Heart left ventricle (tissue), 16 donors: ENCODE data around the gene DRGX. TPM values are rescaled to one million over a fixed set of nuclear protein-coding genes. Genes with fewer than 3 reads are reported as not detected.

Source experiments
- ATAC-seq, 4 donors: fragments of 200-7000 bp; cut with Tn5 transposase; one replicate each; pipeline ENCODE4 v1.9.1; 2020 to 2022; ENCODE audit warnings: moderate library complexity in 4 of 4, mild to moderate bottlenecking in 3 of 4, moderate number of reproducible peaks in 1 of 4
- DNase-seq, 5 donors: peaks; one replicate each; pipeline ENCODE4 v3.0.0-alpha.2; 2020
- H3K27ac ChIP-seq, 12 donors: fragments of 200-600 bp; sonication (generic) in 4 of 12; one replicate each; pipeline versions ENCODE4 v1.5.0 to v1.8.0; 2016 to 2022; ENCODE audit warnings: mild to moderate bottlenecking in 2 of 12
- H3K27me3 ChIP-seq, 9 donors: fragments of 200-600 bp; sonication (generic) in 2 of 9; one replicate each; pipeline versions ENCODE4 v1.5.1 to v1.8.0; 2016 to 2022; ENCODE audit warnings: mild to moderate bottlenecking in 3 of 9
- H3K36me3 ChIP-seq, 9 donors: fragments of 200-600 bp; sonication (generic) in 2 of 9; one replicate each; pipeline versions ENCODE4 v1.5.0 to v1.8.0; 2018 to 2022; ENCODE audit warnings: mild to moderate bottlenecking in 2 of 9
- H3K4me1 ChIP-seq, 12 donors: fragments of 200-600 bp; sonication (generic) in 4 of 12; one replicate each; pipeline versions ENCODE4 v1.5.0 to v1.8.0; 2016 to 2022; ENCODE audit warnings: mild to moderate bottlenecking in 3 of 12
- H3K4me3 ChIP-seq, 12 donors: fragments of 200-600 bp; sonication (generic) in 4 of 12; one replicate each; pipeline versions ENCODE4 v1.5.0 to v1.8.0; 2017 to 2022; ENCODE audit warnings: mild to moderate bottlenecking in 9 of 12, moderate library complexity in 4 of 12
- H3K9me3 ChIP-seq, 12 donors: fragments of 200-600 bp; sonication (generic) in 4 of 12; one replicate each; pipeline versions ENCODE4 v1.5.0 to v1.8.0; 2016 to 2022; ENCODE audit warnings: mild to moderate bottlenecking in 1 of 12
- CTCF ChIP-seq, 12 donors: fragments of 200-600 bp; sonication (generic) in 4 of 12; IDR thresholded peaks; one replicate each; pipeline versions ENCODE4 v1.5.0 to v1.8.0; 2018 to 2022; ENCODE audit warnings: antibody characterized with exemption in 12 of 12, mild to moderate bottlenecking in 5 of 12
- POLR2A ChIP-seq, 2 donors: fragments of 450-650 bp; IDR thresholded peaks; one replicate each; pipeline ENCODE4 v1.6.1; 2017; ENCODE audit warnings: antibody characterized with exemption in 2 of 2, mild to moderate bottlenecking in 2 of 2, moderate library complexity in 2 of 2
- WGBS, 4 donors: extraction: QIAGEN DNeasy Blood & Tissue Kit in 2 of 4; methylation state at CpG; one replicate each; pipeline versions ENCODE4 v1.1.5 to v1.1.7; 2013 to 2018; 5-methylcytosine and 5-hydroxymethylcytosine counted together
- intact Hi-C, 10 donors: fragments of 100-400 bp; cut with DNase I; formaldehyde crosslinking; loops; one replicate each; pipeline versions ENCODE4 v1.11.1 to v1.14.2; 2022
- polyA plus RNA-seq, 2 donors: library from polyadenylated mRNA; stranded (reverse); fragments of 200-250 nt; gene quantifications; one replicate each; pipeline ENCODE4 v1.2.3, GENCODE V29; 2013
- total RNA-seq, 9 donors: library from RNA; depleted of rRNA in 2 of 9; stranded (reverse); fragments of >200 nt in 2 of 9; fragmentation: NEBNext Ultra II Directional in 3 of 9; extraction: Animal tissue kit (Norgen Biotek cat#: 25700) in 3 of 9; gene quantifications; one replicate each; pipeline versions ENCODE4 v1.1.0 to v1.2.4, GENCODE V29; 2016 to 2023
- donor health status: ischemic (EF 13 %, LVEDD 7.1; RV severe dilation, severe dysfunction).
- donor health status: healthy with polysubstance abuse.
- donor health status: DM: no; HTN: yes; CAD: no.
- donor health status: DM: no; HTN: no; CAD: no.
- donor health status: ischemic (EF 25% LVEDD 6.9; RV normal size, moderate dysfunction).
- donor health status: ischemic (EF 25% LVEDD 5.7; RV mildly dilated, moderate dysfunction).
- donor health status: healthy.
- donor health status: DM: yes; HTN: yes; CAD: no.
- donor health status: ischemic (EF 35%, LVEDD 5.7; RV mildly dilated, moderate dysfunction).
- donor health status: nonischemic (EF 11% LVEDD 7.7; RV severe dilation, severe dysfunction).
- donor health status: DM: yes; HTN: yes; CAD: no.
- donor health status: PGD.
- donor health status: ischemic (EF 29% LVEDD 5.4; RV normal size, mild dysfunction).
- donor health status: nonischemic (EF 23%, LVEDD 6.1; RV moderate dilation, normal function).

Gene DRGX
- total and polyA plus RNA-seq, 11 donors, result not detected

- no peak for DNase-seq
- Histone ChIP-seq H3K4me1 (no peaks in the 10 kb centered on the region), H3K27ac (no peak overlapping the region), H3K9me3 (no peaks in the 10 kb centered on the region), H3K4me3 (no peak overlapping the region), H3K27me3 (no peaks in the 10 kb centered on the region), H3K36me3 (no peaks in the 10 kb centered on the region)
- ATAC-seq, result peak in 1 of 4 donors; percentile 17
- TF ChIP-seq POLR2A (IDR thresholded peaks at IDR 0.05) (no peak), CTCF (IDR thresholded peaks at IDR 0.05) (no peak)
- intact Hi-C loops, result loop anchor here in 1 of 10 donors (10.0 kb wide), 1 partner anchor 63 kb away; no protein-coding TSS in a partner anchor
- 74 to 81% (median 79%) methylated on average over 15 to 29 of the region's 29 CpGs for WGBS, 4 donors
Measured at GRCh38 chr10:49417311-49418052, 21.6 kb upstream of the DRGX start.

DNA sequence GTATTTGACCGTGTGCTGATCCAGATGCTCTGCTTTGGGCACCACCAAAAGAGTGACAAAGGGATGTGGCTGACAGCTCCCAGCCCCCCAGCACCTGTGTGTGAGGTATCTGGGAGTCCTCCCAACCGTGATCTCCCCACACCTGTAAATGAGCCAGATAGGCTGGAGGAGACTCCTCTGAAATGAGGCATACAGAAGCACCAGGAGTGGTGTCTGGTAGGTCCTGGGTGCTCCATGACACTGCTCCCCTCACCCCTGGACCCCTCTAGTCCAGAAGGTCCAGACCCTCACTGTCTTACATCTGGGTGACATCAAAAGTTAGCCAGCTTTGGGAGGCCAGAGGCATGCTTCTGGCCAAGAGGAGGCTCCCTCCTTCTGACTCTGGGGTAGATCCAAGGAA is 20.0 kb upstream of the DRGX start:
- H3K9me3 ChIP-seq, result no peaks in the 10 kb centered on the region
- no peaks in the 10 kb centered on the region for H3K36me3 ChIP-seq
- ATAC-seq (peak in 1 of 4 donors; percentile 14), DNase-seq (no peak)
- no peaks in the 10 kb centered on the region for H3K27me3 ChIP-seq
- H3K27ac ChIP-seq, result no peak overlapping the region
- WGBS, 4 donors, result 71 to 85% (median 73%) methylated on average over 2 of the region's 2 CpGs
- intact Hi-C loops, result loop anchor here in 1 of 10 donors (10.0 kb wide), 1 partner anchor 61 kb away; no protein-coding TSS in a partner anchor
- peaks cover 0 to 2% (median 0%) of the 10 kb centered on the region in 12 donors for H3K4me1 ChIP-seq
- TF ChIP-seq POLR2A (IDR thresholded peaks at IDR 0.05) (no peak), CTCF (IDR thresholded peaks at IDR 0.05) (no peak)
- H3K4me3 ChIP-seq, result no peak overlapping the region

DNA sequence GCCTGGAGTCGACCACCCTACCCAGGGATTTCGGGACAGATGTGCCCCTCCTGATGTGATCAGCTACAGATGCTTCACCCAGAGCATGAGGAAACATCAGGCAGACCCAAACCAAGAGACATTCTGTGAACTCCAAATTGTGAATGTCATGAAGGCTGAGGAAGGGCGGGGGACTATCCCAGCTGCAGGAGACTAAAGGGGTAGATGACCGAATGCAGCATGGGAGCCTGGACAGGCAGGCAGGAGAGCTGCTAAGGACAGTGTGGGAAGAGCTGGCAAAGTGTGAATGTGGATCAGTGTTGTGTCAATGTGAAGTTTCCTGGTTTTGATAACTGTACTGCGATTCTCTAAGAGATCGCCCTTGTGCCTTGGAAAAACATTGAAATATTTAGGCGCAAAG is 19.2 kb upstream of the DRGX start:
- Histone ChIP-seq H3K27ac (no peak overlapping the region), H3K4me1 (peaks cover 0 to 8% (median 3%) of the 10 kb centered on the region in 12 donors), H3K4me3 (no peak overlapping the region), H3K27me3 (peaks cover 0 to 4% (median 0%) of the 10 kb centered on the region in 9 donors), H3K9me3 (no peaks in the 10 kb centered on the region), H3K36me3 (no peaks in the 10 kb centered on the region)
- intact Hi-C loops, result loop anchor here in 1 of 10 donors (10.0 kb wide), 1 partner anchor 60 kb away; no protein-coding TSS in a partner anchor
- no peak for TF ChIP-seq POLR2A (IDR thresholded peaks at IDR 0.05)
- no peak for TF ChIP-seq CTCF (IDR thresholded peaks at IDR 0.05)
- 86 to 90% (median 87%) methylated on average over 7 of the region's 7 CpGs for WGBS, 4 donors
- DNase-seq (no peak), ATAC-seq (no peak)

- intact Hi-C loops, result loop anchor here in 3 of 10 donors (5.0 to 10.0 kb wide), 3 partner anchors 60 to 98 kb away; no protein-coding TSS in a partner anchor
Measured at GRCh38 chr10:49414496-49414895, 18.6 kb upstream of the DRGX start.

More at GRCh38 chr10:49414496-49414895, 18.6 kb upstream of the DRGX start:
- H3K9me3 ChIP-seq, result no peaks in the 10 kb centered on the region
- DNase-seq (no peak), ATAC-seq (no peak)
- TF ChIP-seq POLR2A (IDR thresholded peaks at IDR 0.05) (no peak), CTCF (IDR thresholded peaks at IDR 0.05) (no peak)
- H3K4me3 ChIP-seq, result no peak overlapping the region
- no peak overlapping the region for H3K27ac ChIP-seq
- no peaks in the 10 kb centered on the region for H3K36me3 ChIP-seq
- peaks cover 0 to 14% (median 5%) of the 10 kb centered on the region in 12 donors for H3K4me1 ChIP-seq
- H3K27me3 ChIP-seq, result peaks cover 0 to 5% (median 0%) of the 10 kb centered on the region in 9 donors
- WGBS, 4 donors, result 41 to 63% (median 49%) methylated on average over 2 of the region's 2 CpGs
